Measurements from ENCODE around the gene CDHR2.

CDHR2 gene

GRCh38 chr5:176625966-176626875, 77.1 kb downstream of the CDHR2 start:
- H3K4me3 ChIP-seq (ENCODE audit: low read depth, low read length): no peak overlapping the region
- DNase-seq (ENCODE audit: low read depth): no peak
- TF ChIP-seq CTCF (IDR thresholded peaks at IDR 0.05; ENCODE audit: insufficient read depth, low read depth, low read length, missing control alignments): no peak

DNA sequence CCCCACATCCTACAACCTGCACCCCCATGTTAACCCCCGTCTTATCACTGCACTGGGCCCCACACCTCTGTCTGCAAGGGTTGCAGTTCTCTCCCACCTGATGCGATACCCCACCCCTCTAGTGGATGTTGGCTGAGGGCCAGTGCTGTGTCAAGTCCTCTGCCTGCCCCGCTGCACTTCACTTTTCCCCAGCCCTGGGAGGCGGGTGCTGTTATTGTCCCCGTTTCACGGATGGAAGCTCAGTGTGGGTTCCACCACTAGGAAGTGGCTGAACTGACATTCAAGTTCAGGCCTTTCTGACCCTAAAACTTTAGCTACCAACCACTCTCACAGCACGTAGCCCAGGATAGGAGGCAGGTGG, 77.7 kb downstream of the CDHR2 start:
- no peak for DNase-seq (ENCODE audit: low read depth)
- no peak for TF ChIP-seq CTCF (IDR thresholded peaks at IDR 0.05; ENCODE audit: insufficient read depth, low read depth, low read length, missing control alignments)
- H3K4me3 ChIP-seq (ENCODE audit: low read depth, low read length): no peak overlapping the region

- H3K4me3 ChIP-seq (ENCODE audit: low read depth, low read length): no peak overlapping the region
- no peak for TF ChIP-seq CTCF (IDR thresholded peaks at IDR 0.05; ENCODE audit: insufficient read depth, low read depth, low read length, missing control alignments)
- DNase-seq (ENCODE audit: low read depth): no peak
These were observed 78.4 kb downstream of the CDHR2 start for GRCh38 chr5:176627582-176627981.

DNA sequence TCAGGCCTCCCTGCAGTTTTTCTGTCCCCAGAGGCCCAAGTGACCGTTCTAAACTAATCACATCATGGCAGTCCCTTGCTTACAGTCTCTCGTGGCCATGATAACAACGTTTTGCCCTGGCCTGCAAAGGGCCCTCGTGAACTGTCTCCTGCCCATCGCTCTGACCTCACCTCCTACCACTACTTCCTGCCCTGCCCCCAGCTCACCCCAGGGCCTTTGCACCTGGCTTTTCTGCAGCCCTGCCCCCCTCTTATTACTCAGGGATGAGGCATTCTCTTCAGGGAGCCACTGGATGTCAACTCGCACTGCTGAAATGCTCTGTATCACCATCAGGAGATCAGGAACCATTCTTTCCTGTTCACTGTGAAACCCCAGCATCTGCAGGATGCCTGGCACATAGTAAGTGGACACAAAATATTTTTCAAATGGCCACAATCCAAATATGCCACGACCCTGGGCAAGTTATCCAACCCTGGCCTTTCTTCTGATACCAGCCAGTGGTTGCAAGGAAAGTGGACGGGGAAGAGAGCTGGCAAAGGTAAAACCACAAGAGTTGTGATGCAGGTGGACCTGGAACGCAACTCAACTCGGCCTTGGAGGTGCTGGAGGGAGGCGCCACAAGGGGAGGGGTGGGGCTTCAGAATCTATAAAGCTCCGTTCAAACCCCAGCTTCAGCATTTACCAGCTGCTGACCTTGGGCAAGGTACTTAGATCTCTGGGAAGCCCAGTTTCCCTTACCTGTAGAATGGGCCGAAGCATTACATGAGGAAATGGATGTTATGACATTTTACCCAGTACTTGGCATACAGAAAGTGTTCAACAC, 79.5 kb downstream of the CDHR2 start:
- no peak overlapping the region for H3K4me3 ChIP-seq (ENCODE audit: low read depth, low read length)
- no peak for DNase-seq (ENCODE audit: low read depth)
- TF ChIP-seq CTCF (IDR thresholded peaks at IDR 0.05; ENCODE audit: insufficient read depth, low read depth, low read length, missing control alignments): no peak

GRCh38 chr5:176629317-176629852, 80.2 kb downstream of the CDHR2 start:
- H3K4me3 ChIP-seq (ENCODE audit: low read depth, low read length): no peak overlapping the region
- no peak for TF ChIP-seq CTCF (IDR thresholded peaks at IDR 0.05; ENCODE audit: insufficient read depth, low read depth, low read length, missing control alignments)
- no peak for DNase-seq (ENCODE audit: low read depth)

DNA sequence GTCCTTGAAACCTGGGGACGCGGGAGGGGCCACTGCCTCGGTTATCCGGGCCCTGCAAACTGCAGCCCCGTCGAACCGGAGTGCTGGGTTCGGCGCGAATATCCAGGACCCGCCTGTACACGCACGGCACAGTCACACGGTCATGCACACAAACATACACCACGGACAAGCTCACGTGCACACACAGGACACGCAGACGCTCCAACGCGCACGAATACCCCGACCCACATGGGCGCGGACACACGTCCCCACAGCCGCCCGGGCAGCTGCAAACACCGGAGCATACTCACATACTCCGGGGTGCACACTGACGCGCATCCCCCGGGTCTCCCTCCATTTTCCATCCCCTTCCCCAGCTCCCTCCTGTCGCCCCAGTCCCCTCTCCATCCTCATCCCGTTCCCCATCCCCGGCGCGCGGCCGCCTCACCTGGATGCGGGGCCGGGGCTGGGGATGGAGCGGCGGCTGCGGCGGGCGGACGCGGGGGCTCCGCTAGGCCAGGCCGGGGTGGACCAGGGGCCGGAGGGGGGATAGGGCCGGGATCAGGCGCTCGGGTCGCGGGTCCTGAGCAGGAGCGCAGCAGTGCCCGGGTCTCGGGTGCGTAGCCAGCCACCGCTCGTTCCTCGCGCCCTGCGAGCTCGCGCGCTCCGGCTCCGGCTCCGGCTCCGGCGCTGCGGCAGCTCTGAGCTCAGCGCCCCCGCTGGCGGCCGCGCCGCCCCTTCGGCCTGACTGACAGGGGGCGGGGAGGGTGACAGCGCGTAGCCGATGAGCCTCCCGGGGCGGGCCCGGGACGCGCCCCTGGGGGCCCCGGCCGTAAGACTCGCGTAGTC, 80.9 kb downstream of the CDHR2 start, which contains the start of the genes EIF4E1B and SNCB:
EIF4E1B (plus strand) TSS at position 823 of the 828 bp plus-strand sequence. CDS start 12,113 bp downstream, outside the sequence.
SNCB (minus strand) TSS at position 682 of the 828 bp plus-strand sequence. CDS start 880 bp downstream, outside the sequence.
- peak; percentile 32 for DNase-seq (ENCODE audit: low read depth)
- H3K4me3 ChIP-seq (ENCODE audit: low read depth, low read length): no peak within 1 kb of the TSS
- TF ChIP-seq CTCF (IDR thresholded peaks at IDR 0.05; ENCODE audit: insufficient read depth, low read depth, low read length, missing control alignments): no peak

Data from GM12865 (cell line).